ENCODE measurements around the gene CBFA2T3. TPM values are rescaled to one million over a fixed set of nuclear protein-coding genes. Genes with fewer than 3 reads are reported as not detected.

CBFA2T3 gene
- total RNA-seq, 2 donors from 2014 or later, result 10.1 to 10.5 TPM

GRCh38 chr16:88905563-88905962 is 71.4 kb downstream of the CBFA2T3 start:
- no peaks in the 10 kb centered on the region for H3K4me1 ChIP-seq
- intact Hi-C loops (cut with DNase I), result no loop called here
- no peak for TF ChIP-seq CTCF (IDR thresholded peaks at IDR 0.05)
- no peaks in the 10 kb centered on the region for H3K27me3 ChIP-seq
- no peak overlapping the region for H3K4me3 ChIP-seq
- DNase-seq, result no peak
- H3K27ac ChIP-seq, result no peak overlapping the region
- no peak overlapping the region for H3K9ac ChIP-seq (ENCODE audit: low read depth in 2 of 2, low read length in 2 of 2)
- H3K36me3 ChIP-seq, result no peaks in the 10 kb centered on the region
- H3K9me3 ChIP-seq, result no peaks in the 10 kb centered on the region

GRCh38 chr16:88904676-88905365 is 72.2 kb downstream of the CBFA2T3 start:
- DNase-seq, result no peak

GRCh38 chr16:88903267-88903666 is 73.7 kb downstream of the CBFA2T3 start:
- no peak for DNase-seq
- H3K27me3 ChIP-seq, result no peaks in the 10 kb centered on the region

More at GRCh38 chr16:88904676-88905365, 72.2 kb downstream of the CBFA2T3 start:
- Histone ChIP-seq H3K27ac (no peak overlapping the region), H3K9me3 (no peaks in the 10 kb centered on the region), H3K27me3 (no peaks in the 10 kb centered on the region), H3K4me1 (no peaks in the 10 kb centered on the region), H3K4me3 (no peak overlapping the region), H3K9ac (ENCODE audit: low read depth in 2 of 2, low read length in 2 of 2) (no peak overlapping the region), H3K36me3 (no peaks in the 10 kb centered on the region)
- no peak for TF ChIP-seq CTCF (IDR thresholded peaks at IDR 0.05)
- intact Hi-C loops (cut with DNase I), result no loop called here

GRCh38 chr16:88902744-88903143 is 74.3 kb downstream of the CBFA2T3 start:
- no peaks in the 10 kb centered on the region for H3K36me3 ChIP-seq
- no peaks in the 10 kb centered on the region for H3K9me3 ChIP-seq
- no peak overlapping the region for H3K9ac ChIP-seq (ENCODE audit: low read depth in 2 of 2, low read length in 2 of 2)
- H3K4me3 ChIP-seq, result no peak overlapping the region
- no peak overlapping the region for H3K27ac ChIP-seq
- no peak for DNase-seq
- H3K27me3 ChIP-seq, result no peaks in the 10 kb centered on the region
- no peaks in the 10 kb centered on the region for H3K4me1 ChIP-seq
- TF ChIP-seq CTCF (IDR thresholded peaks at IDR 0.05), result no peak
- intact Hi-C loops (cut with DNase I), result no loop called here

More at GRCh38 chr16:88903267-88903666, 73.7 kb downstream of the CBFA2T3 start:
- H3K27ac ChIP-seq, result no peak overlapping the region
- intact Hi-C loops (cut with DNase I), result no loop called here
- no peak overlapping the region for H3K9ac ChIP-seq (ENCODE audit: low read depth in 2 of 2, low read length in 2 of 2)
- no peak for TF ChIP-seq CTCF (IDR thresholded peaks at IDR 0.05)
- H3K4me3 ChIP-seq, result no peak overlapping the region
- H3K4me1 ChIP-seq, result no peaks in the 10 kb centered on the region
- H3K36me3 ChIP-seq, result no peaks in the 10 kb centered on the region
- H3K9me3 ChIP-seq, result no peaks in the 10 kb centered on the region

- DNase-seq, result no peak
- H3K27me3 ChIP-seq, result no peaks in the 10 kb centered on the region
- TF ChIP-seq CTCF (IDR thresholded peaks at IDR 0.05), result no peak
- intact Hi-C loops (cut with DNase I), result no loop called here
- H3K4me3 ChIP-seq, result no peak overlapping the region
- no peak overlapping the region for H3K27ac ChIP-seq
- H3K9me3 ChIP-seq, result no peaks in the 10 kb centered on the region
- H3K4me1 ChIP-seq, result no peaks in the 10 kb centered on the region
- no peak overlapping the region for H3K9ac ChIP-seq (ENCODE audit: low read depth in 2 of 2, low read length in 2 of 2)
- no peaks in the 10 kb centered on the region for H3K36me3 ChIP-seq
Measured at GRCh38 chr16:88901718-88902337, 75.2 kb downstream of the CBFA2T3 start.

Data from colonic mucosa (tissue), 4 donors.